Adrenal gland (tissue), 12 donors: ENCODE measurements around the gene TPRN. TPM values are rescaled to one million over a fixed set of nuclear protein-coding genes. Genes with fewer than 3 reads are reported as not detected.

Source experiments
- DNase-seq, 7 donors: peaks; one replicate each; pipeline ENCODE4 v3.0.0-alpha.2; 2019 to 2020
- H3K27ac ChIP-seq, 5 donors: fragments of 200-600 bp; sonication (generic) in 4 of 5; 1 replicate in 3 of 5; 2 replicates in 2 of 5; pipeline versions ENCODE4 v1.5.1 to v1.8.0; 2016 to 2020; ENCODE audit warnings: mild to moderate bottlenecking in 1 of 5
- H3K27me3 ChIP-seq: fragments of 200-600 bp; 2 replicates; pipeline ENCODE4 v1.8.0; 2021
- H3K36me3 ChIP-seq, 2 donors: fragments of 200-600 bp; replicated peaks in 1 of 2; 1 replicate in 1 of 2; 2 replicates in 1 of 2; pipeline versions ENCODE4 v1.5.1 to v1.8.0; 2018 to 2022
- H3K4me1 ChIP-seq, 2 donors: fragments of 200-600 bp; replicated peaks in 1 of 2; 1 replicate in 1 of 2; 2 replicates in 1 of 2; pipeline versions ENCODE4 v1.5.1 to v1.8.0; 2018 to 2021
- H3K4me3 ChIP-seq, 4 donors: fragments of 200-600 bp; sonication (generic) in 3 of 4; one replicate each; pipeline ENCODE4 v1.5.1; 2016 to 2018
- H3K9me3 ChIP-seq, 3 donors: fragments of 200-600 bp; sonication (generic) in 1 of 3; replicated peaks in 1 of 3; 1 replicate in 2 of 3; 2 replicates in 1 of 3; pipeline versions ENCODE4 v1.5.1 to v1.8.0; 2016 to 2021
- CTCF ChIP-seq, 6 experiments: fragments of 450-650 bp in 4 of 6; fragments of 200-600 bp in 2 of 6; sonication (generic) in 1 of 6; IDR thresholded peaks; 1 replicate in 5 of 6; 2 replicates in 1 of 6; pipeline versions ENCODE4 v1.5.1 to v1.8.0; 2016 to 2021; ENCODE audit warnings: antibody characterized with exemption in 6 of 6, mild to moderate bottlenecking in 2 of 6, moderate library complexity in 1 of 6
- POLR2A ChIP-seq, 2 donors: fragments of 450-650 bp; IDR thresholded peaks; one replicate each; pipeline ENCODE4 v1.6.1; 2017; ENCODE audit warnings: antibody characterized with exemption in 2 of 2, mild to moderate bottlenecking in 2 of 2, moderate library complexity in 1 of 2
- WGBS, 4 donors: extraction: QIAGEN DNeasy Blood & Tissue Kit in 2 of 4; methylation state at CpG; one replicate each; pipeline versions ENCODE4 v1.1.5 to v1.1.7; 2013 to 2017; 5-methylcytosine and 5-hydroxymethylcytosine counted together
- intact Hi-C, 2 donors: fragments of 100-400 bp; cut with DNase I; formaldehyde crosslinking; loops; one replicate each; pipeline versions ENCODE4 v1.14.1 to v1.15.0; 2022 to 2023
- polyA plus RNA-seq, 3 donors: library from polyadenylated mRNA; stranded (reverse); fragments of 200-250 nt in 2 of 3; fragments of 350-450 nt in 1 of 3; fragmentation: Illumina TruSeq in 1 of 3; extraction: RNeasy Lipid Tissue Mini Kit (QIAGEN cat#74804) in 1 of 3; gene quantifications; one replicate each; pipeline ENCODE4 v1.2.3, GENCODE V29; 2013 to 2014
- total RNA-seq, 9 donors: library from RNA; depleted of rRNA in 4 of 9; stranded (reverse); fragments of >200 nt in 4 of 9; fragments of 120-200 nt in 1 of 9; fragmentation: NEBNext Ultra II Directional in 1 of 9; extraction: Animal tissue kit (Norgen Biotek cat#: 25700) in 1 of 9; gene quantifications; one replicate each; pipeline versions ENCODE4 v1.1.0 to v1.2.4, GENCODE V29; 2013 to 2023
- donor health status: healthy with polysubstance abuse.
- donor health status: Bipolar disorder and iron deficiency.
- donor health status: DM: yes; HTN: yes; CAD: no.
- donor health status: DM: no; HTN: no; CAD: no.
- donor health status: DM: no; HTN: no; CAD: no.
- donor health status: DM: yes; HTN: yes; CAD: no.

TPRN gene
- total and polyA plus RNA-seq, 12 donors: 1.4 to 23.5 (median 8.5) TPM

- DNase-seq: no peak
- Histone ChIP-seq H3K36me3 (peaks cover 0 to 24% of the 10 kb centered on the region in 2 donors), H3K27me3 (no peaks in the 10 kb centered on the region), H3K4me3 (no peak overlapping the region), H3K4me1 (peaks cover 14 to 20% of the 10 kb centered on the region in 2 donors), H3K9me3 (no peaks in the 10 kb centered on the region), H3K27ac (no peak overlapping the region)
- WGBS, 4 donors: 86 to 90% (median 86%) methylated on average over 10 of the region's 10 CpGs
- intact Hi-C loops: no loop called here
- TF ChIP-seq POLR2A (IDR thresholded peaks at IDR 0.05) (no peak), CTCF (IDR thresholded peaks at IDR 0.05) (no peak)
Observed at GRCh38 chr9:137192448-137192780, 8.1 kb downstream of the TPRN start.

- 83 to 91% (median 85%) methylated on average over 11 to 22 of the region's 22 CpGs for WGBS, 4 donors
- Histone ChIP-seq H3K27ac (no peak overlapping the region), H3K36me3 (peaks cover 0 to 24% of the 10 kb centered on the region in 2 donors), H3K27me3 (no peaks in the 10 kb centered on the region), H3K9me3 (no peaks in the 10 kb centered on the region), H3K4me1 (peaks cover 19 to 24% of the 10 kb centered on the region in 2 donors), H3K4me3 (no peak overlapping the region)
- DNase-seq: no peak
- TF ChIP-seq POLR2A (IDR thresholded peaks at IDR 0.05) (no peak), CTCF (IDR thresholded peaks at IDR 0.05) (no peak)
- intact Hi-C loops: no loop called here
Observed at GRCh38 chr9:137191691-137192447, 8.7 kb downstream of the TPRN start.

GRCh38 chr9:137191245-137191644, 9.3 kb downstream of the TPRN start:
- Histone ChIP-seq H3K27ac (no peak overlapping the region), H3K36me3 (peaks cover 0 to 24% of the 10 kb centered on the region in 2 donors), H3K9me3 (no peaks in the 10 kb centered on the region), H3K4me1 (peaks cover 20 to 31% of the 10 kb centered on the region in 2 donors), H3K4me3 (no peak overlapping the region), H3K27me3 (no peaks in the 10 kb centered on the region)
- no peak for DNase-seq
- intact Hi-C loops: no loop called here
- 70 to 79% (median 79%) methylated on average over 2 to 3 of the region's 3 CpGs; no CpG with 5 or more reads in 1 of the 4 donors for WGBS, 4 donors
- TF ChIP-seq POLR2A (IDR thresholded peaks at IDR 0.05) (no peak), CTCF (IDR thresholded peaks at IDR 0.05) (no peak)

GRCh38 chr9:137190315-137190856, 10.2 kb downstream of the TPRN start:
- no peaks in the 10 kb centered on the region for H3K9me3 ChIP-seq
- intact Hi-C loops: no loop called here
- H3K27ac ChIP-seq: peak overlapping the region in 3 of 5 donors; percentile 27 to 96 (median 90)
- WGBS, 4 donors: 63 to 90% (median 74%) methylated on average over 3 to 9 of the region's 9 CpGs
- no peak overlapping the region for H3K4me3 ChIP-seq
- no peaks in the 10 kb centered on the region for H3K27me3 ChIP-seq
- no peak for TF ChIP-seq POLR2A (IDR thresholded peaks at IDR 0.05)
- TF ChIP-seq CTCF (IDR thresholded peaks at IDR 0.05): no peak
- H3K4me1 ChIP-seq: peaks cover 20 to 32% of the 10 kb centered on the region in 2 donors
- DNase-seq: no peak
- H3K36me3 ChIP-seq: peaks cover 0 to 32% of the 10 kb centered on the region in 2 donors
